ENCODE results near the gene POLE2.
"Not testable (repeated sequence)": the region's sequence is repeated elsewhere in the genome, so short reads cannot be mapped to it uniquely, and the experiment has no call there.

Gene POLE2

GRCh38 chr14:49702725-49703124 is 14.7 kb upstream of the POLE2 start:
- Histone ChIP-seq H3K9me3 (ENCODE audit: control insufficient read depth in 2 of 2, low read length in 2 of 2) (no peaks in the 10 kb centered on the region), H3K36me3 (ENCODE audit: control insufficient read depth in 2 of 2, insufficient read depth in 2 of 2, low read length in 2 of 2) (no peaks in the 10 kb centered on the region), H3K27me3 (ENCODE audit: control insufficient read depth in 2 of 2, insufficient read depth in 2 of 2, low read length in 2 of 2) (no peaks in the 10 kb centered on the region), H3K4me1 (ENCODE audit: control insufficient read depth in 2 of 2, insufficient read depth in 2 of 2, low read length in 2 of 2) (no peaks in the 10 kb centered on the region), H3K4me3 (ENCODE audit: low read length in 2 of 2) (no peak overlapping the region), H3K9ac (ENCODE audit: low read depth in 1 of 2, low read length in 2 of 2) (no peak overlapping the region), H3K27ac (ENCODE audit: low read depth in 2 of 2, low read length in 2 of 2) (no peak overlapping the region)

GRCh38 chr14:49693735-49694124 is 5.7 kb upstream of the POLE2 start:
- not testable (repeated sequence) for H3K36me3 ChIP-seq (ENCODE audit: control insufficient read depth in 2 of 2, insufficient read depth in 2 of 2, low read length in 2 of 2); H3K4me1 ChIP-seq (ENCODE audit: control insufficient read depth in 2 of 2, insufficient read depth in 2 of 2, low read length in 2 of 2); H3K9me3 ChIP-seq (ENCODE audit: control insufficient read depth in 2 of 2, low read length in 2 of 2); H3K27me3 ChIP-seq (ENCODE audit: control insufficient read depth in 2 of 2, insufficient read depth in 2 of 2, low read length in 2 of 2); H3K27ac ChIP-seq (ENCODE audit: low read depth in 2 of 2, low read length in 2 of 2)
- H3K9ac ChIP-seq (ENCODE audit: low read depth in 1 of 2, low read length in 2 of 2), result peak overlapping the region; percentile 53 to 93
- H3K4me3 ChIP-seq (ENCODE audit: low read length in 2 of 2), result peak overlapping the region; percentile 86 to 92

GRCh38 chr14:49692811-49693734 is 5.1 kb upstream of the POLE2 start, which contains the start of gene KLHDC1:
KLHDC1 (plus strand) TSS chr14:49693120; CDS start chr14:49693195, 75 bp downstream.
- Histone ChIP-seq H3K27me3 (ENCODE audit: control insufficient read depth in 2 of 2, insufficient read depth in 2 of 2, low read length in 2 of 2) (no peaks in the 10 kb centered on the region), H3K36me3 (ENCODE audit: control insufficient read depth in 2 of 2, insufficient read depth in 2 of 2, low read length in 2 of 2) (no peaks in the 10 kb centered on the region), H3K4me1 (ENCODE audit: control insufficient read depth in 2 of 2, insufficient read depth in 2 of 2, low read length in 2 of 2) (peaks cover 4 to 8% of the 10 kb centered on the region in 2 donors), H3K27ac (ENCODE audit: low read depth in 2 of 2, low read length in 2 of 2) (peak within 1 kb of the TSS; percentile 95 to 96), H3K9ac (ENCODE audit: low read depth in 1 of 2, low read length in 2 of 2) (peak within 1 kb of the TSS; percentile 53 to 93), H3K4me3 (ENCODE audit: low read length in 2 of 2) (peak within 1 kb of the TSS; percentile 86 to 92), H3K9me3 (ENCODE audit: control insufficient read depth in 2 of 2, low read length in 2 of 2) (no peaks in the 10 kb centered on the region)

- Histone ChIP-seq H3K4me1 (ENCODE audit: control insufficient read depth in 2 of 2, insufficient read depth in 2 of 2, low read length in 2 of 2) (peaks cover 6 to 11% of the 10 kb centered on the region in 2 donors), H3K9me3 (ENCODE audit: control insufficient read depth in 2 of 2, low read length in 2 of 2) (no peaks in the 10 kb centered on the region), H3K27me3 (ENCODE audit: control insufficient read depth in 2 of 2, insufficient read depth in 2 of 2, low read length in 2 of 2) (no peaks in the 10 kb centered on the region), H3K9ac (ENCODE audit: low read depth in 1 of 2, low read length in 2 of 2) (peak overlapping the region; percentile 53 to 93), H3K4me3 (ENCODE audit: low read length in 2 of 2) (peak overlapping the region; percentile 86 to 92), H3K27ac (ENCODE audit: low read depth in 2 of 2, low read length in 2 of 2) (peak overlapping the region; percentile 95 to 96), H3K36me3 (ENCODE audit: control insufficient read depth in 2 of 2, insufficient read depth in 2 of 2, low read length in 2 of 2) (no peaks in the 10 kb centered on the region)
Measured at GRCh38 chr14:49692193-49692757, 4.3 kb upstream of the POLE2 start.

- Histone ChIP-seq H3K4me3 (ENCODE audit: low read length in 2 of 2) (no peak overlapping the region), H3K4me1 (ENCODE audit: control insufficient read depth in 2 of 2, insufficient read depth in 2 of 2, low read length in 2 of 2) (peaks cover 6 to 12% of the 10 kb centered on the region in 2 donors), H3K27ac (ENCODE audit: low read depth in 2 of 2, low read length in 2 of 2) (no peak overlapping the region), H3K9me3 (ENCODE audit: control insufficient read depth in 2 of 2, low read length in 2 of 2) (no peaks in the 10 kb centered on the region), H3K27me3 (ENCODE audit: control insufficient read depth in 2 of 2, insufficient read depth in 2 of 2, low read length in 2 of 2) (no peaks in the 10 kb centered on the region), H3K36me3 (ENCODE audit: control insufficient read depth in 2 of 2, insufficient read depth in 2 of 2, low read length in 2 of 2) (no peaks in the 10 kb centered on the region), H3K9ac (ENCODE audit: low read depth in 1 of 2, low read length in 2 of 2) (no peak overlapping the region)
Measured at GRCh38 chr14:49691031-49691430, 3.0 kb upstream of the POLE2 start.

- Histone ChIP-seq H3K4me3 (ENCODE audit: low read length in 2 of 2) (peak overlapping the region in 1 of 2 donors; percentile 79), H3K36me3 (ENCODE audit: control insufficient read depth in 2 of 2, insufficient read depth in 2 of 2, low read length in 2 of 2) (no peaks in the 10 kb centered on the region), H3K27ac (ENCODE audit: low read depth in 2 of 2, low read length in 2 of 2) (peak overlapping the region; percentile 65 to 68), H3K4me1 (ENCODE audit: control insufficient read depth in 2 of 2, insufficient read depth in 2 of 2, low read length in 2 of 2) (peaks cover 6 to 12% of the 10 kb centered on the region in 2 donors), H3K27me3 (ENCODE audit: control insufficient read depth in 2 of 2, insufficient read depth in 2 of 2, low read length in 2 of 2) (no peaks in the 10 kb centered on the region), H3K9ac (ENCODE audit: low read depth in 1 of 2, low read length in 2 of 2) (no peak overlapping the region), H3K9me3 (ENCODE audit: control insufficient read depth in 2 of 2, low read length in 2 of 2) (no peaks in the 10 kb centered on the region)
Measured at GRCh38 chr14:49688701-49689030, 652 bp upstream of the POLE2 start.

GRCh38 chr14:49686425-49686824 is 1.6 kb downstream of the POLE2 start:
- H3K9ac ChIP-seq (ENCODE audit: low read depth in 1 of 2, low read length in 2 of 2), result no peak overlapping the region
- H3K9me3 ChIP-seq (ENCODE audit: control insufficient read depth in 2 of 2, low read length in 2 of 2), result no peaks in the 10 kb centered on the region
- H3K4me3 ChIP-seq (ENCODE audit: low read length in 2 of 2), result no peak overlapping the region
- no peak overlapping the region for H3K27ac ChIP-seq (ENCODE audit: low read depth in 2 of 2, low read length in 2 of 2)
- H3K36me3 ChIP-seq (ENCODE audit: control insufficient read depth in 2 of 2, insufficient read depth in 2 of 2, low read length in 2 of 2), result no peaks in the 10 kb centered on the region
- peaks cover 6 to 12% of the 10 kb centered on the region in 2 donors for H3K4me1 ChIP-seq (ENCODE audit: control insufficient read depth in 2 of 2, insufficient read depth in 2 of 2, low read length in 2 of 2)
- H3K27me3 ChIP-seq (ENCODE audit: control insufficient read depth in 2 of 2, insufficient read depth in 2 of 2, low read length in 2 of 2), result no peaks in the 10 kb centered on the region

GRCh38 chr14:49679271-49679670 is 8.7 kb downstream of the POLE2 start:
- Histone ChIP-seq H3K4me1 (ENCODE audit: control insufficient read depth in 2 of 2, insufficient read depth in 2 of 2, low read length in 2 of 2) (no peaks in the 10 kb centered on the region), H3K9ac (ENCODE audit: low read depth in 1 of 2, low read length in 2 of 2) (no peak overlapping the region), H3K9me3 (ENCODE audit: control insufficient read depth in 2 of 2, low read length in 2 of 2) (no peaks in the 10 kb centered on the region), H3K27ac (ENCODE audit: low read depth in 2 of 2, low read length in 2 of 2) (no peak overlapping the region), H3K27me3 (ENCODE audit: control insufficient read depth in 2 of 2, insufficient read depth in 2 of 2, low read length in 2 of 2) (no peaks in the 10 kb centered on the region), H3K36me3 (ENCODE audit: control insufficient read depth in 2 of 2, insufficient read depth in 2 of 2, low read length in 2 of 2) (no peaks in the 10 kb centered on the region), H3K4me3 (ENCODE audit: low read length in 2 of 2) (no peak overlapping the region)

- Histone ChIP-seq H3K9ac (ENCODE audit: low read depth in 1 of 2, low read length in 2 of 2) (no peak overlapping the region), H3K27me3 (ENCODE audit: control insufficient read depth in 2 of 2, insufficient read depth in 2 of 2, low read length in 2 of 2) (no peaks in the 10 kb centered on the region), H3K9me3 (ENCODE audit: control insufficient read depth in 2 of 2, low read length in 2 of 2) (no peaks in the 10 kb centered on the region), H3K36me3 (ENCODE audit: control insufficient read depth in 2 of 2, insufficient read depth in 2 of 2, low read length in 2 of 2) (no peaks in the 10 kb centered on the region), H3K4me1 (ENCODE audit: control insufficient read depth in 2 of 2, insufficient read depth in 2 of 2, low read length in 2 of 2) (no peaks in the 10 kb centered on the region), H3K27ac (ENCODE audit: low read depth in 2 of 2, low read length in 2 of 2) (no peak overlapping the region), H3K4me3 (ENCODE audit: low read length in 2 of 2) (no peak overlapping the region)
Measured at GRCh38 chr14:49677643-49678042, 10.4 kb downstream of the POLE2 start.

- H3K27ac ChIP-seq (ENCODE audit: low read depth in 2 of 2, low read length in 2 of 2), result no peak overlapping the region
- H3K36me3 ChIP-seq (ENCODE audit: control insufficient read depth in 2 of 2, insufficient read depth in 2 of 2, low read length in 2 of 2), result no peaks in the 10 kb centered on the region
- no peaks in the 10 kb centered on the region for H3K9me3 ChIP-seq (ENCODE audit: control insufficient read depth in 2 of 2, low read length in 2 of 2)
- H3K4me3 ChIP-seq (ENCODE audit: low read length in 2 of 2), result no peak overlapping the region
- H3K9ac ChIP-seq (ENCODE audit: low read depth in 1 of 2, low read length in 2 of 2), result no peak overlapping the region
- no peaks in the 10 kb centered on the region for H3K27me3 ChIP-seq (ENCODE audit: control insufficient read depth in 2 of 2, insufficient read depth in 2 of 2, low read length in 2 of 2)
- no peaks in the 10 kb centered on the region for H3K4me1 ChIP-seq (ENCODE audit: control insufficient read depth in 2 of 2, insufficient read depth in 2 of 2, low read length in 2 of 2)
Measured at GRCh38 chr14:49673586-49673985, 14.4 kb downstream of the POLE2 start.
